SU-DHL-6 (cell line): ENCODE results near the gene S1PR2.
"Not testable (repeated sequence)": the region's sequence is repeated elsewhere in the genome, so short reads cannot be mapped to it uniquely, and the experiment has no call there.

ENCODE experiments used
- EZH2phosphoT487 ChIP-seq: fragments of 200-600 bp; sonication (generic), shearing (Covaris generic); conservative IDR thresholded peaks from 2 replicates; pipeline ENCODE4 v1.6.1; 2018; ENCODE audit warnings: mild to moderate bottlenecking, antibody characterized with exemption, low read length, moderate library complexity, mixed read lengths
- TF ChIP-seq, protein P1 (sequence below): fragments of 200-600 bp; sonication (generic); IDR thresholded peaks from one replicate; pipeline ENCODE4 v1.5.1; 2017; ENCODE audit warnings: antibody characterized with exemption, mild to moderate bottlenecking, low read length, moderate library complexity; ENCODE audit not compliant: insufficient read depth, poor library complexity, severe bottlenecking

DNA sequence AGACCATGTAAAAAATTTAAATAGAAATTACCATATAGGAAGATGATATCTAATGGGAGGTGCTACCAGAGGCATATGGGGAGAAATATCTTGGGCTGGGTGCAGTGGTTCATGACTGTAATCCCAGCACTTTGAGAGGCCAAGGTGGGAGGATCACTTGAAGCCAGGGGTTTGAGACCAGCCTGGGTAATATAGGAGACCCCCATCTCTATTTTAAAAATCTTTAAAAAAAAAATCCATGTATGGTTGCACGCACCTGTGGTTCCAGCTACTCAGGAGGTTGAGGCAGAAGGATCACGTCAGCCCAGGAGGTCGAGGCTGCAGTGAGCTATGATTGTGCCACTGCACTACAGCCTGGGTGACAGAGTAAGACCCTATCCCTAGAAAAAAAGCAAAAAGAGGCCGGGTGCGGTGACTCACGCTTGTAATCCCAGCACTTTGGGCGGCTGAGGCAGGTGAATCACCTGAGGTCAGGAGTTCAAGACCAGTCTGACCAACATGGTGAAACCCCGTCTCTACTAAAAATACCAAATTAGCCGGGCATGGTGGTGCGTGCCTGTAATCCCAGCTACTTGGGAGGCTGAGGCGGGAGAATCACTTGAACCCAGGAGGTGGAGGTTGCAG, 10.8 kb upstream of the S1PR2 start:
- TF ChIP-seq, protein P1, sequence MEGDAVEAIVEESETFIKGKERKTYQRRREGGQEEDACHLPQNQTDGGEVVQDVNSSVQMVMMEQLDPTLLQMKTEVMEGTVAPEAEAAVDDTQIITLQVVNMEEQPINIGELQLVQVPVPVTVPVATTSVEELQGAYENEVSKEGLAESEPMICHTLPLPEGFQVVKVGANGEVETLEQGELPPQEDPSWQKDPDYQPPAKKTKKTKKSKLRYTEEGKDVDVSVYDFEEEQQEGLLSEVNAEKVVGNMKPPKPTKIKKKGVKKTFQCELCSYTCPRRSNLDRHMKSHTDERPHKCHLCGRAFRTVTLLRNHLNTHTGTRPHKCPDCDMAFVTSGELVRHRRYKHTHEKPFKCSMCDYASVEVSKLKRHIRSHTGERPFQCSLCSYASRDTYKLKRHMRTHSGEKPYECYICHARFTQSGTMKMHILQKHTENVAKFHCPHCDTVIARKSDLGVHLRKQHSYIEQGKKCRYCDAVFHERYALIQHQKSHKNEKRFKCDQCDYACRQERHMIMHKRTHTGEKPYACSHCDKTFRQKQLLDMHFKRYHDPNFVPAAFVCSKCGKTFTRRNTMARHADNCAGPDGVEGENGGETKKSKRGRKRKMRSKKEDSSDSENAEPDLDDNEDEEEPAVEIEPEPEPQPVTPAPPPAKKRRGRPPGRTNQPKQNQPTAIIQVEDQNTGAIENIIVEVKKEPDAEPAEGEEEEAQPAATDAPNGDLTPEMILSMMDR = not testable (repeated sequence)
- not testable (repeated sequence) for TF ChIP-seq EZH2phosphoT487
